Effector memory CD8-positive, alpha-beta T cell (primary cell): ENCODE results near the gene INPP1.
A peak's percentile ranks its signal among the peaks of the same experiment; 100 is the strongest.

ENCODE experiments used
- ATAC-seq: fragments of 150-1000 bp; cut with Tn5 transposase; replicated peaks from 2 replicates; pipeline ENCODE4 v1.10.0; 2021; ENCODE audit warnings: mild to moderate bottlenecking, moderate library complexity
- DNase-seq, 3 experiments: peaks; one replicate each; pipeline ENCODE4 v3.0.0; 2021
- H3K27ac Mint-ChIP-seq, 2 donors: one replicate each; pipeline ENCODE4 v1.8.0; 2022; ENCODE audit warnings: mild to moderate bottlenecking in 2 of 2, mixed read lengths in 2 of 2, moderate library complexity in 2 of 2
- H3K27me3 Mint-ChIP-seq, 2 donors: one replicate each; pipeline ENCODE4 v1.8.0; 2022; ENCODE audit warnings: mixed read lengths in 2 of 2
- H3K36me3 Mint-ChIP-seq: one replicate; pipeline ENCODE4 v1.8.0; 2022; ENCODE audit warnings: mild to moderate bottlenecking, moderate library complexity, mixed read lengths; ENCODE audit not compliant: insufficient read depth
- H3K4me1 Mint-ChIP-seq, 2 donors: one replicate each; pipeline ENCODE4 v1.8.0; 2022; ENCODE audit warnings: low read depth in 2 of 2, mixed read lengths in 2 of 2
- H3K4me3 Mint-ChIP-seq, 2 donors: one replicate each; pipeline ENCODE4 v1.8.0; 2022; ENCODE audit warnings: mild to moderate bottlenecking in 2 of 2, mixed read lengths in 2 of 2, moderate library complexity in 2 of 2
- H3K9me3 Mint-ChIP-seq, 2 donors: one replicate each; pipeline ENCODE4 v1.8.0; 2022; ENCODE audit warnings: mixed read lengths in 2 of 2

The INPP1 gene

GRCh38 chr2:190380962-190381412 is 37.6 kb downstream of the INPP1 start:
- Mint-ChIP-seq H3K9me3 (no peaks in the 10 kb centered on the region), H3K27ac (no peak overlapping the region), H3K27me3 (peaks cover 0 to 10% of the 10 kb centered on the region in 2 donors), H3K36me3 (no peaks in the 10 kb centered on the region), H3K4me3 (no peak overlapping the region), H3K4me1 (peaks cover 0 to 3% of the 10 kb centered on the region in 2 donors)
- no peak for ATAC-seq
- DNase-seq: no peak

GRCh38 chr2:190382851-190383250 is 39.5 kb downstream of the INPP1 start:
- Mint-ChIP-seq H3K27ac (no peak overlapping the region), H3K36me3 (no peaks in the 10 kb centered on the region), H3K9me3 (no peaks in the 10 kb centered on the region), H3K4me3 (no peak overlapping the region), H3K27me3 (peaks cover 0 to 10% of the 10 kb centered on the region in 2 donors), H3K4me1 (peaks cover 0 to 3% of the 10 kb centered on the region in 2 donors)
- ATAC-seq (peak; percentile 82), DNase-seq (peak; percentile 36 to 40 (median 37))

GRCh38 chr2:190387422-190387821 is 44.0 kb downstream of the INPP1 start:
- H3K4me3 Mint-ChIP-seq: no peak overlapping the region
- peaks cover 3% of the 10 kb centered on the region for H3K36me3 Mint-ChIP-seq
- no peak for DNase-seq
- peaks cover 0 to 3% of the 10 kb centered on the region in 2 donors for H3K4me1 Mint-ChIP-seq
- no peak overlapping the region for H3K27ac Mint-ChIP-seq
- peaks cover 5 to 14% of the 10 kb centered on the region in 2 donors for H3K27me3 Mint-ChIP-seq
- ATAC-seq: no peak
- H3K9me3 Mint-ChIP-seq: no peaks in the 10 kb centered on the region

DNA sequence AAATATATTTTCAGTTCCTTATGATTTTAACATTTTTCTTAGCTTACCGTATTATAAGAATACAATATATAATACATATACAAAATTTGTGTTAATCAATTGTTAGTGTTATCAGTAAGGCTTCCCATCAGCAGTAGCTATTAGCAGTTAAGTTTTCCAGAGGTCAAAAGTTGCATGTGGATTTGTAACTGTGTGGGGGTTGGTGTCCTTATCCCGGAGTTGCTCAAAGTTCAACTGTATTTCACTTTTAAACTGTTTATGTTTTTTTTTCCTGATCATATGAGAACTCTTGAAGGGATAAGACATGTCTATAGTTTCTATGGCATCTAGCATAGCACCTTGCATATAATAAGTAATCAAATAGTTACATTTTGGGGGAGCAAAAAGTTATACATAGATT is 52.9 kb downstream of the INPP1 start:
- Mint-ChIP-seq H3K4me3 (no peak overlapping the region), H3K27ac (no peak overlapping the region), H3K9me3 (no peaks in the 10 kb centered on the region), H3K36me3 (peaks cover 3% of the 10 kb centered on the region), H3K4me1 (no peaks in the 10 kb centered on the region), H3K27me3 (peaks cover 5 to 13% of the 10 kb centered on the region in 2 donors)
- ATAC-seq (no peak), DNase-seq (no peak)

- H3K27me3 Mint-ChIP-seq: no peaks in the 10 kb centered on the region
- DNase-seq: no peak
- no peak overlapping the region for H3K27ac Mint-ChIP-seq
- ATAC-seq: no peak
- no peak overlapping the region for H3K4me3 Mint-ChIP-seq
- H3K36me3 Mint-ChIP-seq: peaks cover 8% of the 10 kb centered on the region
- H3K4me1 Mint-ChIP-seq: peaks cover 0 to 5% of the 10 kb centered on the region in 2 donors
- no peaks in the 10 kb centered on the region for H3K9me3 Mint-ChIP-seq
These were observed 59.7 kb downstream of the INPP1 start for GRCh38 chr2:190402986-190403603.

DNA sequence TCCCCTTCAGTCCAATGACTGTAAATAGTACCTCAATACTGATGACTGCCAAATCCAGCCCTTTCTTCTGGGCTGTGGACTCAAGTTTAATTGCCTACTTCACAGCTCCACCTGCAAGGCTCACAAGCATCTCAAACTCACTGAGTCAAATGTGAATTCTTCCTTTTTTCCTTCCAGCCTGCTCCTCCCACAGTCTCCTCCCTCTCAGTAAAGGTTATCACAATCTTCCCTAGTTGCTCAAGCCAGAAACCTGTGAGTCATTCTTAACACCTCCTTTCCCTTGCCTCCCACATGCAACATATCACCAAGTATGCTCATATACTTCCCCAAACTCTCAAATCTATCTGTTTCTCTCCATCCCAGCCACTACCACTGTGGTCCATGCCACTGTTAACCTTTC is 61.1 kb downstream of the INPP1 start:
- H3K36me3 Mint-ChIP-seq: peaks cover 16% of the 10 kb centered on the region
- DNase-seq (no peak), ATAC-seq (no peak)
- H3K4me3 Mint-ChIP-seq: no peak overlapping the region
- no peak overlapping the region for H3K27ac Mint-ChIP-seq
- no peaks in the 10 kb centered on the region for H3K27me3 Mint-ChIP-seq
- H3K4me1 Mint-ChIP-seq: peaks cover 1 to 10% of the 10 kb centered on the region in 2 donors
- no peaks in the 10 kb centered on the region for H3K9me3 Mint-ChIP-seq

DNA sequence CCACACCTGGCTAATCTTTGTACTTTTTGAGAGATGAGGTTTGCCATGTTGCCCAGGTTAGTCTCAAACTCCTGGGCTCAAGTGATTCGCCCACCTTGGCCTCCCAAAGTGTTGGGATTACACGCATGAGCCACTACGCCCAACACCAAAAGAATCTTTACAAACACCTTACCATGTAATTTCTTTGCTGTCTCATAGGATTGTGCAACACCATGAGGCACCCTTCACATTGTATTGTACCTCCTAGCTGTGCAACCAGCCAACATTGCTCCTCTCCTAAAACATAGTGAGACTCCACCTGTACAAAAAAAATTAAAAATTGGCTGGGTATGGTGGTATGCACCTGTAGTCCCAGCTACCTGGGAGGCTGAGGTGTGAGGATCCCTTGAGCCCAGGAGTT is 61.7 kb downstream of the INPP1 start:
- no peak for ATAC-seq
- Mint-ChIP-seq H3K9me3 (no peaks in the 10 kb centered on the region), H3K27ac (no peak overlapping the region)

GRCh38 chr2:190405995-190406394 is 62.6 kb downstream of the INPP1 start:
- ATAC-seq (no peak), DNase-seq (no peak)
- no peak overlapping the region for H3K4me3 Mint-ChIP-seq
- H3K27me3 Mint-ChIP-seq: no peaks in the 10 kb centered on the region
- H3K36me3 Mint-ChIP-seq: peaks cover 22% of the 10 kb centered on the region
- H3K27ac Mint-ChIP-seq: no peak overlapping the region
- H3K9me3 Mint-ChIP-seq: no peaks in the 10 kb centered on the region
- H3K4me1 Mint-ChIP-seq: peaks cover 8 to 21% of the 10 kb centered on the region in 2 donors

More for the DNA sequence above, 61.7 kb downstream of the INPP1 start:
- Mint-ChIP-seq H3K36me3 (peaks cover 16% of the 10 kb centered on the region), H3K4me3 (no peak overlapping the region), H3K27me3 (no peaks in the 10 kb centered on the region), H3K4me1 (peaks cover 6 to 16% of the 10 kb centered on the region in 2 donors)
- DNase-seq: no peak

- H3K4me1 Mint-ChIP-seq: peaks cover 11 to 29% of the 10 kb centered on the region in 2 donors
- H3K4me3 Mint-ChIP-seq: peak overlapping the region in 1 of 2 donors; percentile 85
These were observed 63.4 kb downstream of the INPP1 start for GRCh38 chr2:190406805-190407204.

DNA sequence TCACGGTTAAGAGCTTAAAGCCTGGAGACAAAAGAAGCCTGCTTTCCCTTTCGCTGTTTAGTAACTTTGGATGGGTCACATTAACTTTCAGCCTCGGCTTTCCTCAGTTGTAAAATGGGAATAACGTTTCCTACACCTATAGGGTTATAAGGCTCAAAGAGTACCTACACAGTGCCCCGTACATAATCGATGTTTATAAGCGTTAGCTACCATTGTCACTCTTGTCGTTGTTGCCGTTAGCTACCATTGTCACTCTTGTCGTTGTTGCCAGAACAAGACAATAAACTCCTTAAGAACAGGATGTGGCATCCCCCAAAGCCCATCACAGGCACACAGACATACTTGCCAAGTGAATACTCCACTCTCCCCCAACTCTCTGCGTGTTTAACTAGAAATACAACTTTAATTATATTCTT is 63.9 kb downstream of the INPP1 start:
- Mint-ChIP-seq H3K9me3 (no peaks in the 10 kb centered on the region), H3K27me3 (no peaks in the 10 kb centered on the region), H3K4me3 (peak overlapping the region; percentile 80 to 85), H3K4me1 (peaks cover 12 to 32% of the 10 kb centered on the region in 2 donors), H3K36me3 (peaks cover 29% of the 10 kb centered on the region), H3K27ac (no peak overlapping the region)
- ATAC-seq (peak; percentile 70), DNase-seq (no peak)

More at GRCh38 chr2:190406805-190407204, 63.4 kb downstream of the INPP1 start:
- H3K27me3 Mint-ChIP-seq: no peaks in the 10 kb centered on the region
- no peak for DNase-seq
- no peaks in the 10 kb centered on the region for H3K9me3 Mint-ChIP-seq
- peaks cover 29% of the 10 kb centered on the region for H3K36me3 Mint-ChIP-seq
- ATAC-seq: no peak
- no peak overlapping the region for H3K27ac Mint-ChIP-seq

- no peaks in the 10 kb centered on the region for H3K9me3 Mint-ChIP-seq
- DNase-seq (peak; percentile 68 to 79 (median 68)), ATAC-seq (peak; percentile 46)
- no peaks in the 10 kb centered on the region for H3K27me3 Mint-ChIP-seq
- peaks cover 12 to 36% of the 10 kb centered on the region in 2 donors for H3K4me1 Mint-ChIP-seq
- peaks cover 29% of the 10 kb centered on the region for H3K36me3 Mint-ChIP-seq
- peak within 1 kb of the TSS; percentile 92 to 97 for H3K27ac Mint-ChIP-seq
- peak within 1 kb of the TSS; percentile 80 to 86 for H3K4me3 Mint-ChIP-seq
These were observed 64.5 kb downstream of the INPP1 start, which contains the start of gene MFSD6 for GRCh38 chr2:190407662-190408537. Gene MFSD6 (plus strand): TSS chr2:190408355. CDS start chr2:190436030, 27,675 bp downstream.

- DNase-seq (peak; percentile 70 to 72 (median 70)), ATAC-seq (peak; percentile 59)
- peaks cover 29% of the 10 kb centered on the region for H3K36me3 Mint-ChIP-seq
- peaks cover 20 to 44% of the 10 kb centered on the region in 2 donors for H3K4me1 Mint-ChIP-seq
- H3K9me3 Mint-ChIP-seq: no peaks in the 10 kb centered on the region
- peak overlapping the region; percentile 79 to 86 for H3K4me3 Mint-ChIP-seq
- H3K27ac Mint-ChIP-seq: peak overlapping the region; percentile 92 to 97
- H3K27me3 Mint-ChIP-seq: no peaks in the 10 kb centered on the region
These were observed 65.3 kb downstream of the INPP1 start for GRCh38 chr2:190408538-190409271.

GRCh38 chr2:190409616-190410015 is 66.2 kb downstream of the INPP1 start:
- H3K27ac Mint-ChIP-seq: peak overlapping the region; percentile 92 to 97
- ATAC-seq: no peak
- no peaks in the 10 kb centered on the region for H3K9me3 Mint-ChIP-seq
- no peaks in the 10 kb centered on the region for H3K27me3 Mint-ChIP-seq
- no peak for DNase-seq
- peaks cover 29% of the 10 kb centered on the region for H3K36me3 Mint-ChIP-seq
- H3K4me3 Mint-ChIP-seq: peak overlapping the region; percentile 79 to 86
- peaks cover 22 to 52% of the 10 kb centered on the region in 2 donors for H3K4me1 Mint-ChIP-seq
